ENCODE data around the gene FERMT1. TPM values are rescaled to one million over a fixed set of nuclear protein-coding genes. Genes with fewer than 3 reads are reported as not detected.
A peak's percentile ranks its signal among the peaks of the same experiment; 100 is the strongest.

FERMT1 gene
- 0.56 and 1.6 TPM in 2 replicates for total RNA-seq (2014; rRNA removed; shearing (Covaris generic))

GRCh38 chr20:6122873-6123648 lies at the start of gene FERMT1:
TSS of gene FERMT1 (minus strand) at chr20:6123030. CDS start at chr20:6119554, 3,476 bp downstream.
- DNase-seq (ENCODE audit: low spot score), result peak; percentile 39

GRCh38 chr20:6169251-6169650 lies 46.4 kb upstream of the FERMT1 start:
- no peak for DNase-seq (ENCODE audit: low spot score)

- no peak for DNase-seq (ENCODE audit: low spot score)
Measured at GRCh38 chr20:6168204-6168603, 45.4 kb upstream of the FERMT1 start.

- no peak for DNase-seq (ENCODE audit: low spot score)
Measured at GRCh38 chr20:6165346-6165745, 42.5 kb upstream of the FERMT1 start.

GRCh38 chr20:6164421-6165341 lies 41.9 kb upstream of the FERMT1 start:
- peak; percentile 15 for DNase-seq (ENCODE audit: low spot score)

GRCh38 chr20:6160736-6161135 lies 37.9 kb upstream of the FERMT1 start:
- no peak for DNase-seq (ENCODE audit: low spot score)

- no peak for DNase-seq (ENCODE audit: low spot score)
Measured at GRCh38 chr20:6157345-6157744, 34.5 kb upstream of the FERMT1 start.

GRCh38 chr20:6152777-6153176 lies 29.9 kb upstream of the FERMT1 start:
- no peak for DNase-seq (ENCODE audit: low spot score)

- no peak for DNase-seq (ENCODE audit: low spot score)
Measured at GRCh38 chr20:6148073-6148472, 25.2 kb upstream of the FERMT1 start.

GRCh38 chr20:6142348-6142993 lies 19.6 kb upstream of the FERMT1 start:
- peak; percentile 28 for DNase-seq (ENCODE audit: low spot score)

GRCh38 chr20:6140947-6141346 lies 18.1 kb upstream of the FERMT1 start:
- DNase-seq (ENCODE audit: low spot score), result peak; percentile 34

GRCh38 chr20:6135347-6135746 lies 12.5 kb upstream of the FERMT1 start:
- DNase-seq (ENCODE audit: low spot score), result no peak

GRCh38 chr20:6134592-6134991 lies 11.8 kb upstream of the FERMT1 start:
- DNase-seq (ENCODE audit: low spot score), result no peak

GRCh38 chr20:6130045-6130444 lies 7.2 kb upstream of the FERMT1 start:
- no peak for DNase-seq (ENCODE audit: low spot score)

- DNase-seq (ENCODE audit: low spot score), result no peak
Measured at GRCh38 chr20:6127825-6128224, 5.0 kb upstream of the FERMT1 start.

GRCh38 chr20:6126846-6127245 lies 4.0 kb upstream of the FERMT1 start:
- no peak for DNase-seq (ENCODE audit: low spot score)

- no peak for DNase-seq (ENCODE audit: low spot score)
Measured at GRCh38 chr20:6123649-6124014, 802 bp upstream of the FERMT1 start.

- DNase-seq (ENCODE audit: low spot score), result no peak
Measured at GRCh38 chr20:6122111-6122872, 538 bp downstream of the FERMT1 start.

- no peak for DNase-seq (ENCODE audit: low spot score)
Measured at GRCh38 chr20:6121504-6121903, 1.3 kb downstream of the FERMT1 start.

- no peak for DNase-seq (ENCODE audit: low spot score)
Measured at GRCh38 chr20:6120491-6120988, 2.3 kb downstream of the FERMT1 start.

- no peak for DNase-seq (ENCODE audit: low spot score)
Measured at GRCh38 chr20:6116758-6117157, 6.1 kb downstream of the FERMT1 start.

Measured in H4 (cell line).